B cell (primary cell): ENCODE data around the gene HPDL. TPM values are rescaled to one million over a fixed set of nuclear protein-coding genes. Genes with fewer than 3 reads are reported as not detected.
"Not testable (repeated sequence)": the region's sequence is repeated elsewhere in the genome, so short reads cannot be mapped to it uniquely, and the experiment has no call there.

Source experiments
- ATAC-seq: fragments of 200-7000 bp; cut with Tn5 transposase; one replicate; pipeline ENCODE4 v1.10.0; 2021; ENCODE audit warnings: low read depth, mild to moderate bottlenecking, moderate number of reproducible peaks, moderate library complexity
- CTCF ChIA-PET: fragments of 350-600 bp; sonication (Branson Sonifier 250); formaldehyde crosslinking; loops from one replicate; lab custom pipeline; 2021; ENCODE audit warnings: antibody characterized with exemption, inconsistent platforms; lab: Charles Lee
- POLR2A ChIA-PET: fragments of 350-600 bp; sonication (Branson Sonifier 250); formaldehyde crosslinking; loops from one replicate; lab custom pipeline; 2021; ENCODE audit warnings: antibody characterized with exemption; lab: Charles Lee
- DNase-seq: peaks from one replicate; pipeline ENCODE4 v3.0.0; 2013
- H2AFZ ChIP-seq: 2 replicates; pipeline ENCODE4 v1.6.1; 2012; ENCODE audit warnings: mild to moderate bottlenecking, low read depth, low read length; ENCODE audit not compliant: insufficient read depth, poor library complexity, severe bottlenecking
- H3K27ac ChIP-seq, 2 donors: 1 replicate in 1 of 2; 2 replicates in 1 of 2; pipeline ENCODE4 v1.5.1; 2012 to 2013; ENCODE audit warnings: low read length in 2 of 2, mild to moderate bottlenecking in 2 of 2, moderate library complexity in 1 of 2
- H3K27me3 ChIP-seq, 4 experiments: fragments of 200-600 bp in 1 of 4; sonication (generic) in 1 of 4; replicated peaks in 1 of 4; 1 replicate in 2 of 4; 2 replicates in 2 of 4; pipeline versions ENCODE4 v1.6.1 to v1.7.0; 2013 to 2016; ENCODE audit warnings: low read length in 3 of 4, mild to moderate bottlenecking in 2 of 4, mixed read lengths in 1 of 4, moderate library complexity in 1 of 4; ENCODE audit not compliant: insufficient read depth in 4 of 4, control insufficient read depth in 3 of 4; ENCODE audit errors: control extremely low read depth in 1 of 4
- H3K36me3 ChIP-seq, 2 experiments: replicated peaks in 1 of 2; 1 replicate in 1 of 2; 2 replicates in 1 of 2; pipeline versions ENCODE4 v1.6.1 to v1.7.1; 2013; ENCODE audit warnings: low read length in 1 of 2; ENCODE audit not compliant: insufficient read depth in 2 of 2, control insufficient read depth in 1 of 2; ENCODE audit errors: control extremely low read depth in 1 of 2, extremely low read depth in 1 of 2
- H3K4me1 ChIP-seq, 2 donors: fragments of 200-600 bp in 1 of 2; sonication (generic) in 1 of 2; 1 replicate in 1 of 2; 2 replicates in 1 of 2; pipeline versions ENCODE4 v1.5.1 to v1.6.1; 2013 to 2017; ENCODE audit warnings: low read length in 2 of 2; ENCODE audit not compliant: control insufficient read depth in 2 of 2, insufficient read depth in 2 of 2
- H3K4me2 ChIP-seq: replicated peaks from 2 replicates; pipeline ENCODE3; 2012; ENCODE audit warnings: mild to moderate bottlenecking, low read depth, low read length; ENCODE audit not compliant: poor library complexity, severe bottlenecking
- H3K4me3 ChIP-seq, 5 experiments: fragments of 200-600 bp in 1 of 5; sonication (generic) in 1 of 5; 1 replicate in 3 of 5; 2 replicates in 2 of 5; pipeline versions ENCODE4 v1.5.1 to v1.7.0; 2011 to 2016; ENCODE audit warnings: low read length in 4 of 5, mild to moderate bottlenecking in 4 of 5, low read depth in 2 of 5, control low read depth in 1 of 5, moderate library complexity in 1 of 5; ENCODE audit not compliant: insufficient read depth in 1 of 5; ENCODE audit errors: control extremely low read depth in 1 of 5, extremely low read depth in 1 of 5
- H3K79me2 ChIP-seq: fragments of 200-600 bp; sonication (generic); one replicate; pipeline ENCODE4 v1.6.0; 2016; ENCODE audit warnings: low read length; ENCODE audit not compliant: control insufficient read depth, insufficient read depth
- H3K9ac ChIP-seq: fragments of 200-600 bp; sonication (generic); 2 replicates; pipeline ENCODE4 v1.6.1; 2017; ENCODE audit warnings: mild to moderate bottlenecking, low read length, moderate library complexity
- H3K9me3 ChIP-seq, 3 donors: one replicate each; pipeline versions ENCODE4 v1.6.1 to v1.7.1; 2013; ENCODE audit warnings: low read length in 2 of 3; ENCODE audit not compliant: control insufficient read depth in 2 of 3, insufficient read depth in 1 of 3; ENCODE audit errors: control extremely low read depth in 1 of 3
- H4K20me1 ChIP-seq: 2 replicates; pipeline ENCODE4 v1.6.0; 2012; ENCODE audit warnings: mild to moderate bottlenecking, low read length; ENCODE audit not compliant: insufficient read depth, control insufficient read depth, poor library complexity, severe bottlenecking
- H3K27ac Mint-ChIP-seq: one replicate; pipeline ENCODE4 v1.8.0; 2021; ENCODE audit warnings: mixed read lengths
- H3K27me3 Mint-ChIP-seq: one replicate; pipeline ENCODE4 v1.8.0; 2021; ENCODE audit warnings: mixed read lengths
- H3K4me1 Mint-ChIP-seq: one replicate; pipeline ENCODE4 v1.8.0; 2021; ENCODE audit warnings: mixed read lengths
- H3K4me3 Mint-ChIP-seq: one replicate; pipeline ENCODE4 v1.8.0; 2021; ENCODE audit warnings: mixed read lengths
- H3K9me3 Mint-ChIP-seq: one replicate; pipeline ENCODE4 v1.8.0; 2022; ENCODE audit warnings: mixed read lengths; ENCODE audit not compliant: insufficient read depth
- WGBS: methylation state at CpG from one replicate; pipeline ENCODE4 v1.1.5; 2013; ENCODE audit warnings: missing lambda C conversion rate; ENCODE audit not compliant: insufficient coverage; 5-methylcytosine and 5-hydroxymethylcytosine counted together
- intact Hi-C: fragments of 100-400 bp; cut with micrococcal nuclease; formaldehyde crosslinking; loops from one replicate; pipeline ENCODE4 v1.10.0; 2022
- polyA plus RNA-seq: library from polyadenylated mRNA; depleted of rRNA; stranded (reverse); fragments of >200 nt; gene quantifications from 2 replicates; pipeline ENCODE4 v1.2.3, GENCODE V29; 2012
- total RNA-seq, 2 donors: library from RNA; stranded (reverse); fragments of 120-200 nt in 1 of 2; gene quantifications; 1 replicate in 1 of 2; 2 replicates in 1 of 2; pipeline versions ENCODE4 v1.2.3 to v1.2.4, GENCODE V29; 2013 to 2022

Gene HPDL
- total and polyA plus RNA-seq, 2 donors (not counting 1 experiment from before 2014, with no cell fraction given), result 0.67 to 0.79 TPM

DNA sequence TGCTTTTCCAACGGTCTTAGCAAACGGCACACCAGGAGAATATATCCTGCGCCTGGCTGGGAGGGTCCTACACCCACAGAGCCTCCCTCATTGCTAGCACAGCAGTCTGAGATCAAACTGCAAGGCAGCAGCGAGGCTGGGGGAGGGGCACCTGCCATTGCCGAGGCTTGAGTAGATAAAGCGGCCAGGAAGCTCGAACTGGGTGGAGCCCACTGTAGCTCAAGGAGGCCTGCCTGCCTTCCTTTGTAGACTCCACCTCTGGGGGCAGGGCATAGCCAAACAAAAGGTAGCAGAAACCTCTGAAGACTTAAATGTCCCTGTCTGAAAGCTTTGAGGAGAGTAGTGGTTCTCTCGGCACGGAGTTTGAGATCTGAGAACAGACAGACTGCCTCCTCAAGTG is 41.8 kb upstream of the HPDL start:
- ATAC-seq, H3K36me3 ChIP-seq, DNase-seq, CTCF ChIA-PET, H3K9me3 Mint-ChIP-seq, H3K4me1 ChIP-seq, H3K79me2 ChIP-seq, H3K27ac ChIP-seq, H3K9ac ChIP-seq, H3K27me3 ChIP-seq, H3K27ac Mint-ChIP-seq, H3K4me1 Mint-ChIP-seq, H3K4me3 ChIP-seq, H3K4me2 ChIP-seq, H3K9me3 ChIP-seq, H2AFZ ChIP-seq, H3K27me3 Mint-ChIP-seq, intact Hi-C loops, H3K4me3 Mint-ChIP-seq, H4K20me1 ChIP-seq: not testable (repeated sequence)
- WGBS, result 96% methylated on average over 9 of the region's 9 CpGs
- POLR2A ChIA-PET, result interaction anchor here (0.7 kb wide), 1 partner anchor 55 kb away, joined by 3 read pairs; the partner anchor contains the start of gene MUTYH

DNA sequence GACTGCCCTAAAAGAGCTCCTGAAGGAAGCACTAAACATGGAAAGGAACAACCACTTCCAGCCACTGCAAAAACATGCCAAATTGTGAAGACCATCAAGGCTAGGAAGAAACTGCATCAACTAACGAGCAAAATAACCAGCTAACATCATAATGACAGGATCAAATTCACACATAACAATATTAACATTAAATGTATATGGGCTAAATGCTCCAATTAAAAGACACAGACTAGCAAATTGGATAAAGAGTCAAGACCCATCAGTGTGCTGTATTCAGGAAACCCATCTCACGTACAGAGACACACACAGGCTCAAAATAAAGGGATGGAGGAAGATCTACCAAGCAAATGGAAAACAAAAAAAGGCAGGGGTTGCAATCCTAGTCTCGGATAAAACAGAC is 40.2 kb upstream of the HPDL start:
- POLR2A ChIA-PET, H3K27ac Mint-ChIP-seq, H3K36me3 ChIP-seq, intact Hi-C loops, H3K27ac ChIP-seq, H3K9me3 Mint-ChIP-seq, ATAC-seq, H2AFZ ChIP-seq, H3K4me3 Mint-ChIP-seq, H3K9ac ChIP-seq, DNase-seq, H3K79me2 ChIP-seq, H3K4me1 Mint-ChIP-seq, H3K4me1 ChIP-seq, H3K27me3 ChIP-seq, H4K20me1 ChIP-seq, H3K27me3 Mint-ChIP-seq, CTCF ChIA-PET, H3K9me3 ChIP-seq, H3K4me3 ChIP-seq, H3K4me2 ChIP-seq: not testable (repeated sequence)
- WGBS, result no CpG with 5 or more reads among the region's 3 CpGs

DNA sequence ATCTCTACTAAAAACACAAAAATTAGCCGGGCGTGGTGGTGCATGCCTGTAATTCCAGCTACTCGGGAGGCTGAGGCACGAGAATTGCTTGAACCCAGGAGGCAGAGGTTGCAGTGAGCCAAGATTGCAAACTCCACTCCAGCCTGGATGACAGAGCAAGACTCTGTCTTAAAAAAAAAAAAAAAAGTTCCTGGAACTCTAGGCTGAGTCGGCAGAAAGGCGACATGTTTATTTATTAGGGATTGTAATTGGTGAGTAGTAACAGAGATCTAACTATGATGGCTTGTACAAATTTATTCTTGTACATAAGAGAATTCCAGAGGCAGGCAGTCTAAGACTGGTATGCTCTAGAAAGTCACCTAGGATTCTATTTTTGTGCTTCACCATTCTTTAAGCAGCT is 35.7 kb upstream of the HPDL start:
- H3K27me3 ChIP-seq, H3K9me3 ChIP-seq, H3K4me3 ChIP-seq, H3K4me2 ChIP-seq, H3K4me1 Mint-ChIP-seq, H3K27ac Mint-ChIP-seq, H3K9ac ChIP-seq, H2AFZ ChIP-seq, H3K36me3 ChIP-seq, H3K27me3 Mint-ChIP-seq, H4K20me1 ChIP-seq, intact Hi-C loops, H3K27ac ChIP-seq, POLR2A ChIA-PET, H3K79me2 ChIP-seq, H3K9me3 Mint-ChIP-seq, DNase-seq, H3K4me3 Mint-ChIP-seq, H3K4me1 ChIP-seq, ATAC-seq: not testable (repeated sequence)
- CTCF ChIA-PET, result interaction anchor here (0.7 kb wide), 1 partner anchor 9 kb away, joined by 4 read pairs; no protein-coding TSS in a partner anchor
- 93% methylated on average over 4 of the region's 6 CpGs for WGBS
